Hepatocyte (in vitro differentiated cells): Measurements from ENCODE around the gene AMY2A.

Experiments
- EZH2 ChIP-seq: fragments of 200-600 bp; sonication (generic); IDR thresholded peaks from 2 replicates; pipeline ENCODE4 v1.6.1; 2016; ENCODE audit warnings: antibody characterized with exemption, mild to moderate bottlenecking, borderline replicate concordance
- EZH2phosphoT487 ChIP-seq: fragments of 200-600 bp; sonication (generic); IDR thresholded peaks from one replicate; pipeline ENCODE4 v1.6.1; 2018; ENCODE audit warnings: antibody characterized with exemption, mild to moderate bottlenecking, low read depth, moderate library complexity; ENCODE audit not compliant: unreplicated experiment, severe bottlenecking
- TF ChIP-seq, protein P1 (sequence below): fragments of 200-600 bp; sonication (generic); IDR thresholded peaks from 2 replicates; pipeline ENCODE4 v1.5.1; 2016; ENCODE audit warnings: antibody characterized with exemption, mild to moderate bottlenecking; ENCODE audit not compliant: poor library complexity

GRCh38 chr1:103569493-103569892 lies 47.7 kb upstream of the AMY2A start:
- TF ChIP-seq, protein P1, sequence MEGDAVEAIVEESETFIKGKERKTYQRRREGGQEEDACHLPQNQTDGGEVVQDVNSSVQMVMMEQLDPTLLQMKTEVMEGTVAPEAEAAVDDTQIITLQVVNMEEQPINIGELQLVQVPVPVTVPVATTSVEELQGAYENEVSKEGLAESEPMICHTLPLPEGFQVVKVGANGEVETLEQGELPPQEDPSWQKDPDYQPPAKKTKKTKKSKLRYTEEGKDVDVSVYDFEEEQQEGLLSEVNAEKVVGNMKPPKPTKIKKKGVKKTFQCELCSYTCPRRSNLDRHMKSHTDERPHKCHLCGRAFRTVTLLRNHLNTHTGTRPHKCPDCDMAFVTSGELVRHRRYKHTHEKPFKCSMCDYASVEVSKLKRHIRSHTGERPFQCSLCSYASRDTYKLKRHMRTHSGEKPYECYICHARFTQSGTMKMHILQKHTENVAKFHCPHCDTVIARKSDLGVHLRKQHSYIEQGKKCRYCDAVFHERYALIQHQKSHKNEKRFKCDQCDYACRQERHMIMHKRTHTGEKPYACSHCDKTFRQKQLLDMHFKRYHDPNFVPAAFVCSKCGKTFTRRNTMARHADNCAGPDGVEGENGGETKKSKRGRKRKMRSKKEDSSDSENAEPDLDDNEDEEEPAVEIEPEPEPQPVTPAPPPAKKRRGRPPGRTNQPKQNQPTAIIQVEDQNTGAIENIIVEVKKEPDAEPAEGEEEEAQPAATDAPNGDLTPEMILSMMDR, result no peak
- TF ChIP-seq EZH2 (no peak), EZH2phosphoT487 (no peak)
